ENCODE measurements around the gene NKX1-1.
"Not testable (repeated sequence)": the region's sequence is repeated elsewhere in the genome, so short reads cannot be mapped to it uniquely, and the experiment has no call there.

Gene NKX1-1

DNA sequence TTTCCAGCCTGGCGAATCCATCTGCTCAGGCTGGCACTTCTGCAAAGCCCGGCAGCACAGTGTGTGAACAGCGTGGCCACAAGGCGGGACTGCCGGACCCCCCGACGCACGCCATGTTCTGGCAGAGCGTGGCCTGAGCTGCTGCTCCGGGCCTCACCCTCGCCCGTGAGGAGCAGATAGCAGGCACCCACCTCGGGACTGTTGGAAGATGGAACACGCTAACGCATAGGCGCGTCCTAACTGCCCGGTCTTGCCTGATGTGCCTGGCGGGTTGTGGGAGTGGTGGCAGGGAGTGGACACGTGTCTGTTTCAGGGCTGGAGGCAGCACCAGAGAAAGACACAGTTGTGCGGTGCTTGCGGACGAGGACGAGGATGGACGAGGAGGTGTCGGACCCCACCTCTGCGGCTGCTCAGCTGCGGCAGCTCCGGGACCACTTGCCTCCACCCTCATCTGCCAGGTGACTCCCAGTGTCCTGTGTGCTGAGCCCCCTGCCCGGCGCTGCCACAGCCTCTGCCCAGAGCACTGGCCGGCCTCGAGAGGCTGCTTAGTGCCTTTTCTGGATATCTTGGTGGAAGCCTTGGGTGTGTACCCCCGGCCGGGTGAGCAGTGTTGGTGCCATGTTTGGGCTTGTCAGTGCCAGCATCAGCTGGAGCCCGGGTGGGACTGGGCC is 31.1 kb downstream of the NKX1-1 start:
- TF ChIP-seq POLR2A (IDR thresholded peaks at IDR 0.05; ENCODE audit: extremely low read depth, insufficient read length) = no peak
- TF ChIP-seq, protein P1, sequence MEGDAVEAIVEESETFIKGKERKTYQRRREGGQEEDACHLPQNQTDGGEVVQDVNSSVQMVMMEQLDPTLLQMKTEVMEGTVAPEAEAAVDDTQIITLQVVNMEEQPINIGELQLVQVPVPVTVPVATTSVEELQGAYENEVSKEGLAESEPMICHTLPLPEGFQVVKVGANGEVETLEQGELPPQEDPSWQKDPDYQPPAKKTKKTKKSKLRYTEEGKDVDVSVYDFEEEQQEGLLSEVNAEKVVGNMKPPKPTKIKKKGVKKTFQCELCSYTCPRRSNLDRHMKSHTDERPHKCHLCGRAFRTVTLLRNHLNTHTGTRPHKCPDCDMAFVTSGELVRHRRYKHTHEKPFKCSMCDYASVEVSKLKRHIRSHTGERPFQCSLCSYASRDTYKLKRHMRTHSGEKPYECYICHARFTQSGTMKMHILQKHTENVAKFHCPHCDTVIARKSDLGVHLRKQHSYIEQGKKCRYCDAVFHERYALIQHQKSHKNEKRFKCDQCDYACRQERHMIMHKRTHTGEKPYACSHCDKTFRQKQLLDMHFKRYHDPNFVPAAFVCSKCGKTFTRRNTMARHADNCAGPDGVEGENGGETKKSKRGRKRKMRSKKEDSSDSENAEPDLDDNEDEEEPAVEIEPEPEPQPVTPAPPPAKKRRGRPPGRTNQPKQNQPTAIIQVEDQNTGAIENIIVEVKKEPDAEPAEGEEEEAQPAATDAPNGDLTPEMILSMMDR (IDR thresholded peaks at IDR 0.05; ENCODE audit: low read depth, low read length) = no peak
- no peak for TF ChIP-seq MYC (IDR thresholded peaks at IDR 0.05; ENCODE audit: low read depth, low read length)
- TF ChIP-seq, protein P2, sequence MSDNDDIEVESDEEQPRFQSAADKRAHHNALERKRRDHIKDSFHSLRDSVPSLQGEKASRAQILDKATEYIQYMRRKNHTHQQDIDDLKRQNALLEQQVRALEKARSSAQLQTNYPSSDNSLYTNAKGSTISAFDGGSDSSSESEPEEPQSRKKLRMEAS (IDR thresholded peaks at IDR 0.05; ENCODE audit: low read depth, low read length) = no peak
- no peak for DNase-seq (ENCODE audit: low read depth)
- H3K4me3 ChIP-seq (ENCODE audit: low read depth, low read length) = no peak overlapping the region

DNA sequence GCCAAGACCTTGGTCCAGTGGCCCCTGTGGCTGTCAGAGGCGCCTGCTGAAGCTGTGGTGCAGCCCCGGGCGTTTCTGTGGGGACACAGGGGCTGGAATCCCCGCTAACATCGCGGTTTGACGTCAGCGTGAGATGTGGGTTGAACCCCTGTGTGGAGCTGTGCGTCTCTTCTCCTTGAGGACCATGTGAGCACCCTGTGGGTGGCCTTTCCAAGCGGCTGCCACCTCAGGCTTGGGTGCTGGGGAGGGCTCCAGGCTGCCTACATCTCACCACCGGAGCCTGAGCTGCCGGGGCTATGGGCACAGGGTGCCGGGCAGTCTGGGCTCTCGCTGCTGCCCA is 31.6 kb downstream of the NKX1-1 start:
- TF ChIP-seq, protein P1 (IDR thresholded peaks at IDR 0.05; ENCODE audit: low read depth, low read length) = no peak
- TF ChIP-seq POLR2A (IDR thresholded peaks at IDR 0.05; ENCODE audit: extremely low read depth, insufficient read length) (no peak), MYC (IDR thresholded peaks at IDR 0.05; ENCODE audit: low read depth, low read length) (no peak)
- TF ChIP-seq, protein P2 (IDR thresholded peaks at IDR 0.05; ENCODE audit: low read depth, low read length) = no peak
- DNase-seq (ENCODE audit: low read depth) = no peak
- no peak overlapping the region for H3K4me3 ChIP-seq (ENCODE audit: low read depth, low read length)

DNA sequence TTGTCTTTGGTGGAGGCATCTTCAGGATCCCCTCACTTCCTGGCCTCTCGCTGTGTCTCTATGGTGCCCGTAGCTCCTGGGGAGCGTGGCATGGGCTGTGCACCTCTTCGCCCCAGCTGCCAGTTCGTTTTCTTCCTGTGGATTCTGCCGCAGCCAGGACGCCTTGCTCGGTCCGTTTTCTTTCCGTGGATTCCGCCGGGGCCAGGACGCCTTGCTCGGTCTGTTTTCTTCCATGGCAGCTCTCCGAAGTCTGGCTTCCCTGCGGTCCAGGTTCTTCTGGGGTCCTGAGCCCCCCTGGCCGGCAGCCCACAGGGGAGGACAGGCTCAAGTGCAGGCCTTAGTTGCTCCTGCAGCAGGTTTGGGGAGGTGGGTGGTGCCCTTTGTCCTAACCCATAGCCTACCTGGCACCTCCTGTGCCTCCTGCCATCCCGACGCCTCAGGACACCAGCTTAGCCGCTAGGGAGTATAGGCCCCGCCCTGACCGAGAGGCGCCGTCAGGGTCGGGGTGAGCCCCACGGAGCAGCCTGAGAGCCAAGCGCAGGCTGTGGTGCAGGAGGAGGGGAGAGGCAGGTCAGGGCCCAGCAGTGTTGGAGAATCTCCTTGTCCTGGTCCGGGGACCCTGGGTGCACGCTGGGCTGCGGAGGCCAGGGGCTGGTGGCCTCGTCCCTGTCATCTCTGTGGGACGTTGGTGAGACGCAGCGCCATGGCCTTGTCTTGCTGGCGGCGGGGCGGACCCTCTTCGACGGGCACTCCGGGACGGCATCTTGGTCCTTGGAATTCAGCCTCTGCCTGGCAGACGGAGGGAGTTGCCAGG is 32.1 kb downstream of the NKX1-1 start:
- no peak for TF ChIP-seq MYC (IDR thresholded peaks at IDR 0.05; ENCODE audit: low read depth, low read length)
- no peak for TF ChIP-seq POLR2A (IDR thresholded peaks at IDR 0.05; ENCODE audit: extremely low read depth, insufficient read length)
- TF ChIP-seq, protein P1 (IDR thresholded peaks at IDR 0.05; ENCODE audit: low read depth, low read length) = no peak
- DNase-seq (ENCODE audit: low read depth) = no peak
- H3K4me3 ChIP-seq (ENCODE audit: low read depth, low read length) = no peak overlapping the region

DNA sequence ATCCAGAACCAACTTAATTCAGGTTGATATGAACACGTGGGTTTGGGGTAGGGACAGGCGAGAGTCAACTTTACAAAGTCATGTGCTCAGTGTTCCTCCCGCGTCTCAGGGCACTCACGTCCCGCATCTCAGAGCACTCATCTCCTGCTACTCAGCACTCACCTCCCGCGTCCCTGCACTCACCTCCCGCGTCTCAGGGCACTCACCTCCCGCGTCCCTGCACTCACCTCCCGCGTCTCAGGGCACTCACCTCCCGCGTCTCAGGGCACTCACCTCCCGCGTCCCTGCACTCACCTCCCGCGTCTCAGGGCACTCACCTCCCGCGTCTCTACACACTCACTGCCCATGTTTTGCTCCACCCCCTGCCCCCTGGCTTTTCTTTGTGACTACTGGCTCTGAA is 33.7 kb downstream of the NKX1-1 start:
- DNase-seq (ENCODE audit: low read depth); H3K4me3 ChIP-seq (ENCODE audit: low read depth, low read length): not testable (repeated sequence)

DNA sequence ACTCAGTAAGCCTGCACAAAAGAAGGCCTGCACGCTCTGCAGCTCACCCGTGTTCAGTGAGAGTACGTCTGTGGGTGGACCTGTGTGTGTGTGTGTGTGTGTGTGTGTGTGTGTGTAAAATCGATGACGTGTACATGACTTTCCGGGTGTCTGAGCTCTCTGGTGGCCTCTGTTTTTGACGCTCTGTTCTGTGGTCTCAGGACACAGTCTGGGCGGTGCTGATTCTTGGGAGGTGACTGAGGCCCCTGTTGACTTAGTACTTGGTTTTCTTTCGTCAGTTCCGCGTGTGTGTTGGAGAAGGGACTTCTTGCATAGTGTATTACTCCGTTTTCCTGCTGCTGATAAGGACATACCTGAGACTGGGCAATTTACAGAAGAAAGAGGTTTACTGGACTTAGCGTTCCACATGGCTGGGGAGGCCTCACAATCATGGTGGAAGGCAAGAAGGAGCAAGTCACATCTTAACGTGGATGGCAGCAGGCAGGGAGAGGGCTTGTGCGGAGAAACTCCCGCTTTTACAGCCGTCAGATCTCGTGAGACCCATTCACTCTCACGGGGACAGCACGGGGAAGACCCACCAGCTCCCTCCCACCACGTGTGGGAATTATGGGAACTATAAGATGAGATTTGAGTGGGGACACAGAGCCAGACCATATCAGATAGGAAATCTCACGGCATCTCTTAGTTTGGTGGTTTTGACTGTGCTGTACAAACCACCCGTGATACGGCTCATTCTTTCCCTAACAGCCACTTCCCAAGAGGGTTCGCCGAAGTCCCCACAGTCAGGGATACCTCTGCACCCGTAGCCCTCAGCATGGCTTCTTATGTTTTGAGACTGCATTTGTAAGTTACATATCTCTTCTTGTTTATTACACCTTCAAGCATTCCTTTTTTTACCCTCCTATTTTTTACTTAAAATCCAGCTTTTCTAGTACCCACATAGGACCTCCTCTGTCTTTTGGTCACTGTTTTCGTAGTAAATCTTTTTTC is 34.8 kb downstream of the NKX1-1 start:
- TF ChIP-seq POLR2A (IDR thresholded peaks at IDR 0.05; ENCODE audit: extremely low read depth, insufficient read length) (no peak), MYC (IDR thresholded peaks at IDR 0.05; ENCODE audit: low read depth, low read length) (no peak)
- TF ChIP-seq, protein P1 (IDR thresholded peaks at IDR 0.05; ENCODE audit: low read depth, low read length) = no peak
- TF ChIP-seq, protein P2 (IDR thresholded peaks at IDR 0.05; ENCODE audit: low read depth, low read length) = no peak
- DNase-seq (ENCODE audit: low read depth) = no peak
- no peak overlapping the region for H3K4me3 ChIP-seq (ENCODE audit: low read depth, low read length)
